GM18508 (cell line): ENCODE results near the gene PEAR1.

Experiments used
- ATAC-seq: cut with Tn5 transposase; IDR thresholded peaks from one replicate; pipeline ENCODE4 v1.9.1; 2021; ENCODE audit warnings: moderate number of reproducible peaks; ENCODE audit not compliant: insufficient read depth, unreplicated experiment

Gene PEAR1

GRCh38 chr1:156881663-156882062, 11.9 kb upstream of the PEAR1 start:
- no peak for ATAC-seq

- no peak for ATAC-seq
These were observed 11.0 kb upstream of the PEAR1 start for GRCh38 chr1:156882543-156882942.

- no peak for ATAC-seq
These were observed 9.6 kb upstream of the PEAR1 start for GRCh38 chr1:156883919-156884318.

GRCh38 chr1:156884560-156885184, 8.8 kb upstream of the PEAR1 start:
- no peak for ATAC-seq

- ATAC-seq, result no peak
These were observed 8.2 kb upstream of the PEAR1 start for GRCh38 chr1:156885314-156885713.

- no peak for ATAC-seq
These were observed 7.6 kb upstream of the PEAR1 start for GRCh38 chr1:156885880-156886355.

- ATAC-seq, result no peak
These were observed 6.8 kb upstream of the PEAR1 start for GRCh38 chr1:156886583-156887281.

GRCh38 chr1:156887317-156887716, 6.2 kb upstream of the PEAR1 start:
- ATAC-seq, result no peak

GRCh38 chr1:156887734-156888133, 5.8 kb upstream of the PEAR1 start:
- ATAC-seq, result no peak

- ATAC-seq, result no peak
These were observed 3.5 kb upstream of the PEAR1 start for GRCh38 chr1:156889802-156890580.

GRCh38 chr1:156892190-156893047, 1.1 kb upstream of the PEAR1 start:
- no peak for ATAC-seq

GRCh38 chr1:156894001-156894400, 483 bp downstream of the PEAR1 start:
- no peak for ATAC-seq

GRCh38 chr1:156894711-156895454, 1.4 kb downstream of the PEAR1 start:
- ATAC-seq, result no peak

GRCh38 chr1:156895455-156895812, 1.9 kb downstream of the PEAR1 start:
- ATAC-seq, result no peak

- no peak for ATAC-seq
These were observed 2.4 kb downstream of the PEAR1 start for GRCh38 chr1:156895927-156896326.

- ATAC-seq, result no peak
These were observed 3.0 kb downstream of the PEAR1 start for GRCh38 chr1:156896490-156897033.

- ATAC-seq, result no peak
These were observed 3.7 kb downstream of the PEAR1 start for GRCh38 chr1:156897078-156897825.

GRCh38 chr1:156898161-156898566, 4.6 kb downstream of the PEAR1 start:
- ATAC-seq, result no peak
